Liver (tissue), 9 donors: Measurements from ENCODE around the gene CDH13. TPM values are rescaled to one million over a fixed set of nuclear protein-coding genes. Genes with fewer than 3 reads are reported as not detected.

Experiments
- DNase-seq: peaks from one replicate; pipeline ENCODE4 v3.0.0-alpha.2; 2017; ENCODE audit warnings: low spot score
- H3K27ac ChIP-seq, 2 donors: one replicate each; pipeline ENCODE4 v1.7.0; 2013; ENCODE audit warnings: inconsistent platforms in 2 of 2, low read length in 2 of 2, control low read depth in 1 of 2, low read depth in 1 of 2, mild to moderate bottlenecking in 1 of 2
- H3K27me3 ChIP-seq, 4 donors: one replicate each; pipeline versions ENCODE4 v1.6.1 to v1.7.0; 2013; ENCODE audit warnings: low read length in 3 of 4, inconsistent platforms in 1 of 4, mild to moderate bottlenecking in 1 of 4, moderate library complexity in 1 of 4; ENCODE audit not compliant: control insufficient read depth in 4 of 4, insufficient read depth in 4 of 4
- H3K36me3 ChIP-seq, 4 donors: one replicate each; pipeline versions ENCODE4 v1.6.1 to v1.7.0; 2013; ENCODE audit warnings: low read length in 3 of 4, mild to moderate bottlenecking in 3 of 4, low read depth in 1 of 4, moderate library complexity in 1 of 4; ENCODE audit not compliant: control insufficient read depth in 4 of 4, insufficient read depth in 3 of 4
- H3K4me1 ChIP-seq, 4 donors: one replicate each; pipeline versions ENCODE4 v1.6.1 to v1.7.0; 2013; ENCODE audit warnings: low read length in 3 of 4, mild to moderate bottlenecking in 3 of 4, moderate library complexity in 1 of 4; ENCODE audit not compliant: control insufficient read depth in 4 of 4, insufficient read depth in 4 of 4
- H3K4me3 ChIP-seq, 3 donors: one replicate each; pipeline versions ENCODE4 v1.6.1 to v1.7.0; 2013; ENCODE audit warnings: low read length in 3 of 3, control low read depth in 1 of 3, low read depth in 1 of 3, mild to moderate bottlenecking in 1 of 3
- H3K9ac ChIP-seq, 2 donors: one replicate each; pipeline ENCODE4 v1.7.0; 2013; ENCODE audit warnings: low read length in 2 of 2, mild to moderate bottlenecking in 2 of 2, moderate library complexity in 2 of 2, control low read depth in 1 of 2, low read depth in 1 of 2
- H3K9me3 ChIP-seq, 4 donors: one replicate each; pipeline versions ENCODE4 v1.6.1 to v1.7.0; 2013; ENCODE audit warnings: low read length in 3 of 4; ENCODE audit not compliant: control insufficient read depth in 4 of 4
- CTCF ChIP-seq: fragments of 150-350 bp; IDR thresholded peaks from 2 replicates; pipeline ENCODE4 v1.5.1; 2017; ENCODE audit warnings: improper control_type of control experiment, low read depth, low read length; ENCODE audit not compliant: missing input control
- EGR1 ChIP-seq, 2 donors: IDR thresholded peaks; 2 replicates each; pipeline ENCODE4 v1.6.1; 2016 to 2018; ENCODE audit warnings: antibody characterized with exemption in 2 of 2, low read depth in 2 of 2
- FOXA1 ChIP-seq: IDR thresholded peaks from 2 replicates; pipeline ENCODE4 v1.6.1; 2016; ENCODE audit warnings: antibody characterized with exemption
- FOXA2 ChIP-seq: IDR thresholded peaks from 2 replicates; pipeline ENCODE4 v1.6.1; 2016; ENCODE audit warnings: antibody characterized with exemption
- GABPA ChIP-seq, 2 donors: IDR thresholded peaks in 1 of 2; conservative IDR thresholded peaks in 1 of 2; 2 replicates each; pipeline ENCODE4 v1.6.1; 2016; ENCODE audit warnings: antibody characterized with exemption in 2 of 2, mild to moderate bottlenecking in 1 of 2, moderate library complexity in 1 of 2
- HNF4G ChIP-seq: IDR thresholded peaks from 2 replicates; pipeline ENCODE4 v1.6.1; 2016; ENCODE audit warnings: antibody characterized with exemption
- MAX ChIP-seq: IDR thresholded peaks from 2 replicates; pipeline ENCODE4 v1.6.1; 2016; ENCODE audit warnings: antibody characterized with exemption
- REST ChIP-seq: IDR thresholded peaks from 2 replicates; pipeline ENCODE4 v1.6.1; 2016; ENCODE audit warnings: antibody characterized with exemption, mild to moderate bottlenecking
- RXRA ChIP-seq, 2 donors: IDR thresholded peaks; 2 replicates each; pipeline ENCODE4 v1.6.1; 2017 to 2018; ENCODE audit warnings: antibody characterized with exemption in 2 of 2, mild to moderate bottlenecking in 1 of 2
- SP1 ChIP-seq: IDR thresholded peaks from 2 replicates; pipeline ENCODE4 v1.6.1; 2018; ENCODE audit warnings: antibody characterized with exemption, mild to moderate bottlenecking
- YY1 ChIP-seq: IDR thresholded peaks from 2 replicates; pipeline ENCODE4 v1.6.1; 2016; ENCODE audit warnings: antibody characterized with exemption, mild to moderate bottlenecking
- WGBS: extraction: QIAGEN DNeasy Blood & Tissue Kit; methylation state at CpG from one replicate; pipeline ENCODE4 v1.1.7; 2013; 5-methylcytosine and 5-hydroxymethylcytosine counted together
- polyA plus RNA-seq, 2 donors: library from polyadenylated mRNA; stranded (reverse) in 1 of 2; unstranded in 1 of 2; fragments of 200-250 nt in 1 of 2; fragments of >200 nt in 1 of 2; fragmentation: Nextera tagmentation in 1 of 2; extraction: Ambion mirVana in 1 of 2; gene quantifications; one replicate each; pipeline versions ENCODE4 v1.2.1 to v1.2.3, GENCODE V29; 2013 to 2015
- total RNA-seq, 2 donors: library from RNA; depleted of rRNA; stranded (reverse); fragments of >200 nt; gene quantifications; one replicate each; pipeline ENCODE4 v1.2.3, GENCODE V29; 2014
- donor health status: healthy.
- donor health status: healthy.
- donor health status: healthy.
- donor health status: healthy.
- donor health status: healthy.

CDH13 gene
- total and polyA plus RNA-seq, 4 donors = 0.21 to 1.5 (median 0.58) TPM

- H3K9ac ChIP-seq = no peak overlapping the region
- 79% methylated on average over 5 of the region's 5 CpGs for WGBS
These were observed 339.0 kb downstream of the CDH13 start for GRCh38 chr16:82965808-82966207.

GRCh38 chr16:82967424-82967823 is 340.7 kb downstream of the CDH13 start:
- TF ChIP-seq GABPA (IDR thresholded peaks at IDR 0.05 in 1 of 2, conservative IDR thresholded peaks at IDR 0.05 in 1 of 2) (no peak), REST (no peak), SP1 (no peak), EGR1 (IDR thresholded peaks at IDR 0.05; ENCODE audit: low read depth in 2 of 2) (no peak), FOXA2 (no peak), CTCF (no peak), MAX (no peak), YY1 (no peak), HNF4G (no peak)
- H3K27ac ChIP-seq = no peak overlapping the region

More at GRCh38 chr16:82965808-82966207, 339.0 kb downstream of the CDH13 start:
- H3K27me3 ChIP-seq = peaks cover 0 to 3% (median 0%) of the 10 kb centered on the region in 4 donors
- no peak overlapping the region for H3K27ac ChIP-seq
- peaks cover 0 to 1% (median 0%) of the 10 kb centered on the region in 4 donors for H3K9me3 ChIP-seq
- no peaks in the 10 kb centered on the region for H3K36me3 ChIP-seq
- no peaks in the 10 kb centered on the region for H3K4me1 ChIP-seq
- TF ChIP-seq REST (no peak), EGR1 (IDR thresholded peaks at IDR 0.05; ENCODE audit: low read depth in 2 of 2) (no peak), FOXA1 (no peak), SP1 (no peak), RXRA (IDR thresholded peaks at IDR 0.05) (no peak)
- no peak for DNase-seq
- no peak overlapping the region for H3K4me3 ChIP-seq

More at GRCh38 chr16:82967424-82967823, 340.7 kb downstream of the CDH13 start:
- no peak overlapping the region for H3K9ac ChIP-seq
- H3K27me3 ChIP-seq = peaks cover 0 to 3% (median 0%) of the 10 kb centered on the region in 4 donors
- no peaks in the 10 kb centered on the region for H3K36me3 ChIP-seq
- H3K4me3 ChIP-seq = no peak overlapping the region
- H3K9me3 ChIP-seq = peaks cover 0 to 1% (median 0%) of the 10 kb centered on the region in 4 donors
- 80% methylated on average over 7 of the region's 7 CpGs for WGBS
- DNase-seq = no peak
- H3K4me1 ChIP-seq = no peaks in the 10 kb centered on the region
